RCC 7860 (cell line): ENCODE measurements around the gene PTPRE.

ENCODE experiments used
- DNase-seq: peaks from one replicate; pipeline ENCODE4 v3.0.0-alpha.2; 2015; ENCODE audit warnings: low spot score
- FAIRE-seq: peaks from 2 replicates; lab custom pipeline; 2012; peaks lifted over from hg19 to GRCh38; lab: Jason Lieb, UNC

The PTPRE gene

GRCh38 chr10:128109707-128110106, 202.8 kb downstream of the PTPRE start:
- FAIRE-seq = no peak
- no peak for DNase-seq

- DNase-seq (no peak), FAIRE-seq (no peak)
These were observed 203.4 kb downstream of the PTPRE start for GRCh38 chr10:128110339-128110738.

- DNase-seq (no peak), FAIRE-seq (no peak)
These were observed 204.8 kb downstream of the PTPRE start for GRCh38 chr10:128111696-128112095.

- FAIRE-seq = no peak
- no peak for DNase-seq
These were observed 206.1 kb downstream of the PTPRE start for GRCh38 chr10:128113026-128113425.

GRCh38 chr10:128114901-128115300, 208.0 kb downstream of the PTPRE start:
- FAIRE-seq = no peak
- no peak for DNase-seq

GRCh38 chr10:128115356-128115755, 208.5 kb downstream of the PTPRE start:
- FAIRE-seq (no peak), DNase-seq (no peak)

GRCh38 chr10:128116187-128116586, 209.3 kb downstream of the PTPRE start:
- DNase-seq (no peak), FAIRE-seq (no peak)

GRCh38 chr10:128116851-128117615, 210.1 kb downstream of the PTPRE start:
- DNase-seq (no peak), FAIRE-seq (no peak)

GRCh38 chr10:128121750-128122412, 215.0 kb downstream of the PTPRE start:
- FAIRE-seq (no peak), DNase-seq (no peak)

- DNase-seq (no peak), FAIRE-seq (no peak)
These were observed 216.0 kb downstream of the PTPRE start for GRCh38 chr10:128122931-128123330.

- FAIRE-seq (no peak), DNase-seq (no peak)
These were observed 216.9 kb downstream of the PTPRE start for GRCh38 chr10:128123846-128124245.

- DNase-seq = peak; percentile 23
These were observed 218.0 kb downstream of the PTPRE start for GRCh38 chr10:128124813-128125403.

GRCh38 chr10:128125416-128125943, 218.6 kb downstream of the PTPRE start:
- FAIRE-seq = no peak
- no peak for DNase-seq

More at GRCh38 chr10:128124813-128125403, 218.0 kb downstream of the PTPRE start:
- FAIRE-seq = no peak

GRCh38 chr10:128125944-128126764, 219.3 kb downstream of the PTPRE start, which contains the start of gene MKI67:
Gene MKI67 (minus strand): TSS chr10:128126423. CDS start chr10:128125667, 756 bp downstream.
- peak; percentile 78 for DNase-seq
- FAIRE-seq = no peak

- FAIRE-seq = no peak
- DNase-seq = no peak
These were observed 221.7 kb downstream of the PTPRE start for GRCh38 chr10:128128582-128128981.

GRCh38 chr10:128130051-128130450, 223.1 kb downstream of the PTPRE start:
- peak; percentile 55 for DNase-seq
- FAIRE-seq = peak; percentile 30
